DMS53 treated with DMSO at 0.1 percent for 48 hours (cell line): ENCODE data around the gene BEST2.

ENCODE experiments used
- DNase-seq: peaks from one replicate; lab custom pipeline; 2025; ENCODE audit not compliant: unreplicated experiment; lab: John Stamatoyannopoulos, UW

Gene BEST2

DNA sequence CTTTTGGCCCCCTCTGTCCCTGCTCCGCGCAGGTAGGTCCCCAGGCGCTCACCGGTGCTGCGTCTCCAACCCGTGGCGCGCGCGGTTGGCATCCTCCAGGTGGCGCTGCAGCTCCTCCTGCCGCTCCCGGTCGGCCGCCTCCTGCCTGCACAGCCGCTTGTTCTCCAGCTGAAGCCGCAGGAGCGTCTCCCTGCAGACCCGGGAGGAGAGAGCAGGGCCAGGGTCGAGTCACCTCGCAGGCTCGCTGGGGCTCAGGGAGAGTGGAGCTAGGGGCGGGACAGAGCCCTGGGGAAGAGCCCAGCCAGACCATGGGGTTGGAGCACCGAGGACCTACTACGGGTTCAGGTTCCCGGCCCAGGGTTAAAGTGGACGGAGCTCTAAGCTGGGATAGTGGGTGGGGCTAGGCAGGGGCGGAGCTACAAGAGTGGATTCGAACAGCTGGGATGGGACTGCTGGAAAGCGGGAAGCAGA is 14.5 kb downstream of the BEST2 start:
- DNase-seq, result peak; percentile 66

DNA sequence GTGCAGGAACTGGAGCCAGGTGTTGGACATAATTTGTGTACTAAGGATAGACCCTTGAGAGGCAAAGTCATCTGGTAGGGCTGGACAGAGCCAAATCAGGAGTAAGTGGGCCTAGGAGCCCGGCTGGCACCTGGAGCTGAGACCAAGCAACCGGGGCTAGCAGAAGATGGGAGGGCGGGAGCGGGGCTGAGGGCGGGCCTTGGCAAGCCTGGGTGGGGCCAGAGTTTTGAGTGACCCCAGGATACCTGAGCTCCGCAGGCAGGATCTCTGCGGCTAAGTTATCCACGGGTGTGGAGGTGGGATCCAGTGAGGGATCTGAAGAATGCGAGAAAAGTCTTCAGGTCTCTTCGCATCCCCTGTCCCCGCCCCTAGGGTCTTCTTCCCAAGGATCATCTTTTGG is 15.6 kb downstream of the BEST2 start:
- no peak for DNase-seq

DNA sequence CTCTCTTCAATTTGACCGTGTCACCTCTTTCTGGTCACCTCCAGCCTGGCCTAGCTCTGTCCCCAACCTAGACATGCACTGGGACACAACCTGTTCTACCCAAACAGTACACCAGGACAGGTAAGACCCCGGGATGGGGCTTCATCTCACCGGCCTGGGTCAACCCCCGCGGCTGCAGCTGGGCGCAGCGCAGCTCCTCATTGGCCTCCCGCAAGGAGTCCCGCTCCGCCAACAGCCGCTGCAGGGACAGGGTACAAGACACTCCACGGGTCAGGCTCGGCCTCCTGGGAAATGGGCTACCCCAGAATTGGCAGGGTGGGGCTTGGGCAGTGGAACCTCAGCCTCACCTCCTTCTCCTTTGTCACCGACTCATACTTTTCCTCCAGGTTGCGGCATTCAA is 16.1 kb downstream of the BEST2 start:
- DNase-seq, result no peak

DNA sequence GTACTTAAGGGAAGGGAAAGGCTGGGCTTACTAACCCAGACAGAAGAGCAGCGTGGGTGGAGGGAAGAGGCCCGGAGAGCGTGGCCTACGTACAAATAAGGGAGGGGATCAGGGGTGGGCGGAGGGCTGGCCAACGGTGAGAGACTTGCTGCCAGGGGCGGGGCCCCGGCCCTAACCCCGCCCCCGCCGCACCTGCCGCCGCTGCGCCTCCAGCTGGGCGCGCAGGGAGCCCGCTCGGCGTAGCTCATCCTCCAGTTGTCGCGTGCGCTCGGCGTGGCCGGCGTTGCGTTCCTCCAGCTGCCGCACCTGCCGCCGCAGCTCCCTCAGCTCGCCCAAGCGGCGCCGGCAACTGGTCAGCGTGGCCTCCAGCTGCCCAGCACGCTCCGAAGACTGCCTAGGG is 18.1 kb downstream of the BEST2 start:
- peak; percentile 67 for DNase-seq

DNA sequence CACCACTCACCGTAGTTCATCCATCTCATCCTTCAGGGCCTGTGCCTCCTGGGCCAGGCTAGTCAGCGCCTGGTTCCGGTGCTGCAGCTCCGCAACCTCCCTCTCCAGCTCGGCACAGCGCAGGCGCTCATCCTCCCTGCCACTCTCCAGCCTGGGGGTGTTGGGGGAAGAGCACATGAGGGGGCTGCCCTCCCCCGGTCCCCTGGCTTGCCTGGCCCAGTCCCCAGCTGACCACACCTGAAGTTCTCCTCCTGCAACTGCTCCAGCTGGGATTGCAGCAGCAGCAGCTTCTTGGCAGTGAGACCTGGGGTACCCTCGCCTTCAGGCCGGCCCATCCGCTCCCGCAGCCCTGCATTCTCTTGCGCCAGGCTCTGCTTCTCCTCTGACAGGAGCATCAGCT is 19.3 kb downstream of the BEST2 start:
- no peak for DNase-seq

DNA sequence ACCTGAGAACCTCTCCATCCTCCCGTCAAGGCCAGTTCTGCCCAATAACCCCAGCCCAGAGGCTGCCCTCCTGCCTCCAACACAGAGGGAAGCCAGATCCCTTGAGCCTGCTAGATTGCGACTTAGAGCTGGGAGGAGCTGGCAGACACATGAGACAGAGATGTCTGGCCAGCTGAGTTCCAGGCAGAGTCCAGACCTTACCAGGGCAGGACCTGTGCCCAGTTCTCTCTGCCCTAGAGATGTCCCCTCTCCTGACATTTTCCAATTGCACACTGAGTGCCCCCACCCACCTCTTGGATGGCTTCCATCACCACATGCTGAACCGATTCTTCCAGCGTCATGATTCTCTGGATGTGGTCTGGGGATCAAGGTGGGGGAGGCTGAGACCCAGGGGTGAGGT is 20.7 kb downstream of the BEST2 start:
- no peak for DNase-seq

DNA sequence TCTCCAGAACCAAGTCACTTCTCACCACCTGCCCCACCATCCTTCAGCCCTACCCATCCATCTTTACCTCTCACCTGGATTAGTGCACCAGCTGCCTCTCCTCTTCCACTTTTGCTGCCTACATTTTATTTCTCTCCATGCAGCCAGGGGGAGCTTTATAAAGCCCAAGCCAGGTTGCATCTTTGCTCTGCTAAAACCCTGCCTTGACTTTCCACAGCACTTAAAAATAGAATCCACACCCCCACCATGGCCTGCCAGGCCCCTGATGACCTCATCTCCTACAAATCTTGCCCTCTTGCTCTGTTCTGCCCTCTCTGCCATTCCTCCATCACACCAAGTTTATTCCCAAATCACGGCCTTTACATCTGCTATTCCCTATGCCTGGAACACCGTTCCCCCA is 22.0 kb downstream of the BEST2 start:
- no peak for DNase-seq

DNA sequence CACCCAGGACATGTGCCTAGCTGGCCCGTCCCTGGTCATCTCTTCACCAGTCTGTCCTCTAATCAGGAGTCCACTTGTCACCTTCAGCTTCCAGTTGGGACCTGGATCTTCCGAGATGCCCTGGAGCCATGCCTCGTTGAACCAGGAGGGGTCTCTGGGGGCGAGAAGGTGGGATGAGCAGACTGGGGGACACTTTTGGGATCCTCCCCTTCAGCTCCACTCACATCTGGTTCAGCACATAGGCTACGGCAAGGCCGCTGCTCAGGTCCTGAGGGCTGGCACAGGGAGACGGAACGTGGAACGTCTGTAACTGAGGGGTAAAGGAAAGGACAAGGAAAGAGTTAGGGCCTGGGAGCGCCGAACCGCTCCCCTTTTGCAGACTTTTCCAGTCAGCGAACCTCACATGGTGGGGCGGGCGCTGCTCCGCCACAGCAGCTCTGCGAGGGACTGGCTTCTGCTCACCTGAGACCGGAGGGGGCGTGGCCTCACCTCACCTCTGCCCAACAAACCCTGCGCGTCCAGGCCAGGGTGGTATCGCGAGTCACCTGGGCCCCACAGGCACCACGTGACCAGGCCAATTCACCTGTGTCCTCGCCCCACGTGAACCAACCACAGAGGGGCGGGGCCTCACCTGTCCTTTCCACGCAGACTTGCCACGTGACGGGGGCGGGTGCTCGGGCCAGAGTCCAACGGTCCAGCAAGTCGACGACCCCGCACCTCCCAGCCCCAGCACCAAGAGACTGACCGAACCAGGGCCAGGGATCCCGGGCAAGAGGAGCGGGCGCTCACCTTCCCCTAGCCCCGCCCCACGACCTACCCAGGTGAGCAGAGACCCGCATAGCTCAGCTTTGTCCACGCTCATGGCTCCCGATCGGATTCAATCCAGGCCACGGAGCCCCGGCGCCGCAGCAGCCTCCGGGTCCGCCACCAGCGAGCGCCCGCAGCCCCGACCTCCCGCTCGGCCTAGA is 23.3 kb downstream of the BEST2 start, which contains the start of gene HOOK2:
Gene HOOK2, minus strand, starts transcription at position 965 of the 968 bp plus-strand sequence. Its CDS starts 103 bp downstream, at position 862.
- peak; percentile 88 for DNase-seq

DNA sequence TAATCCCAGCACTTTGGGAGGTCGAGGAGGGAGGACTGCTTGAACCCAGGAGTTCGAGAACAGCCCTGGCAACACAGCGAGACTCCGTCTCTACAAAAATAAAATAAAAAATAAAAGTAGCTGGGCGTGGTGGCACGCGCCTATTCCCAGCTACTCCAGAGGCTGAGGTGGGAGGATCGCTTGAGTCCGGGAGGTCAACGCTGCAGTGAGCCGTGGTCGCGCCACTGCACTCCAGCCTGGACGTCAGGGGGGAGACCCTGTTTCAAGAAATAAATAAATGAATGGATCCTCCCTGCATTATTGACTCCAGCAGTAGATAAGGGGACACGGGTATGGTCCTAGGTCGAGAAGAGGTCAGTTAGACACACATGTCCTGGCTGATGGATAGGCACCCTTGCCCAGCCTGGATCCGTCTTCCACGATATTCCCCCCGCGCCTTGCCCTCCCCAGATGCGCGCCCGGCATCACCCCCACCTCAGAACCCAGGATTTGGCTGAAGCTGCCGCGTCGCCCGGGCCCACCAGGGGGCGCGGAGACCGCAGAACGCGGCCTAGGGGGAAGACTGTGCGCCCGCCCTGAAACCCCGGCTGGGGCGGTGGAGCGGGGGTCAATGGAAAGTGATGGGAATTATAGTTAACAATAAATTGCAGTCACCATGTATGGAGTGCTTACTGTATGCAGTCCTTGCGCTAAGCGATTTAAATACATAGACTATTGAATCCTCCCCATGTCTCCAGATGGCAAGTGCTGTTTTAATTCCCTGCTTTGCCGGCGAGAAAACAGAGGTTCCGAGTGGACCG is 25.8 kb downstream of the BEST2 start:
- DNase-seq, result peak; percentile 56

DNA sequence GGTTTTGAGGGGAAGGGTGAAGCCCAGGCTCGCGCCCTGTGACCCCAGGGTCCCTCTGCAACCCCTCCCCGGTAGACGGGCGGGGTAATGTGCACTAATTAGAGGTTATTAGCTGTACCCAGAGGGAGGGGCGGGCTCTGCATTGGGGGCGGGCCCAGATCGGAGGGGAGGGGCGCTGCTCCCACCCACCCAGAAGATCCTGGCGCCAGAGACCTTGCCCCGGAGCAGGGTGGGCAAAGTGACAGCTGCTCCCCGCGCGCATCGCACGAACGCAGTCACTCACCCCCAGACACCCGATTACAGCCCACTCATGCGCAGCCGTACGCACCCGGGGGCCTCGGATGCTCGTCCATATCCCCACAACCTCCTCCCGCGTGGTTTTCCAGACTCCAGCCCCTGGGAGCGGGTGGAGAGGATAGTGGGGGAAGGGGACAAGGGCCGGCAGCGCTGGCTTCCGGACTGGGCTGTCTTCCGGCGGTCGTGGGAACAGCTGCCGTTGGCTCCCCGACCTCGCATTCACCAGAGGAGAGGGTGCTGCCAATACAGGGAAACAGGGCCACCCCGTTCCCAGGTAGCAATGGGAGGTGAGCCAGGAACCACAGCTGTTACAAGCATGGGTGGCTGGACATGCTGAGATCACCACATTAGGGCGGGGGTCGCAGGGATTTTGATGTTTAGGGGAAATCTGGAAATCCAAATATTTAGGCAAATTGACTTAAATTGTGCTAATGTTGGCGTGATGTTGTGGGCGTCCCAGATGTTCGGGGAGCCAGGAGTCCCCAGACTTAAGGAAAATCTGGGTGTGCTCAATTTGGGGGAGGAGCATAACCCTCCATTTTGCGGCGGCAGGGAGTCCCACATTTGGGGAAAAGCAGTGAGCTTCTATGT is 26.7 kb downstream of the BEST2 start:
- peak; percentile 40 for DNase-seq

DNA sequence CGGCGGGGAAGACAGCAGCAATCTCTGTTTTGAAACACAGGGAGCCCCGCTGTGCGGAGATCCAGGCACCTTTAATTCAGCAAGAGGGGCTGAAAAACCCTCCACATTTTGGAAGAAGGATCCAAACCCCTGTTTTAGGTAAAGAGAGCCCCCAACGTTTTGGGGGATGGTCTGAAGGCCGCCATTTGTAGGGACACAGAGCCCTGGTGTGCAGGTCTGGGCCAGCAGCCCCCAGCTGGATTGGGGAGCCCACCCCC is 27.2 kb downstream of the BEST2 start:
- DNase-seq, result no peak

DNA sequence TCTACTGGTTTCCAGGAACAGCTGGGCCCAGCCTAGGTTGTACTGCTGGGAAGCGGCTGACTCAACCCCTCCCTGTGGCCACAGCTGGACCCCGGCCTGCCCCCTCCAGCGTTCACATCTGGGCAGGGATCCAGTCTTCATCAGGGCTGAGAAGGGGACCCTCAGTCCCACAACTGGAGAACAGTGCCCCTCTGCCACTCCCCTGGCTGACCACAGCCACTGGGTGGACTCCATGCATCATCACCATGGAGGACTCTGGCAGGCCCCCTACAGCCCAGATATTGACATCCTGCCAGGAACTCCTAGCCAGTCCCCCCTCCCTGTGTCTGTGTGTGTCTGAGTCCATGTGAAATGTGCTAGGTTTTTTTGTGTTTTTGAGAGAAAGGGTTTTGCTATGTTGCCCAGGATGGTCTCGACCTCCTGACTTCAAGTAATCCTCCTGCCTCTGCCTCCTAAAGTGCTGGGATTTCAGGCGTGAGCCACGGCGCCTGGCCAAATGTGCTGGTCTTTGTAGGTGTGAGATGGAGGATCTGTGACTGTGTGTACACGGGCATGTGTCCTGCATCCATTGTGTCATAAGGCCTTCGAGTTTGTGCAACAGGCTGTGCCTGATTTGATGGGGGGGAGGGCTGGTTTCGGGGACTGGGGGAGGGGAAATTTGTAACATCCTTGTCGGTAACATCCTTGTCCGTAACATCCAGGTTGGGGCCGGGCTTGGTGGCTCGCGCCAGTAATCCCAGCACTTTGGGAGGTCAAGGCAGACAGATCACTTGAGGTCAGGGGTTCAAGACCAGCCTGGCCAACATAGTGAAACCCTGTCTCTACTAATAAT is 27.8 kb downstream of the BEST2 start:
- DNase-seq, result no peak

DNA sequence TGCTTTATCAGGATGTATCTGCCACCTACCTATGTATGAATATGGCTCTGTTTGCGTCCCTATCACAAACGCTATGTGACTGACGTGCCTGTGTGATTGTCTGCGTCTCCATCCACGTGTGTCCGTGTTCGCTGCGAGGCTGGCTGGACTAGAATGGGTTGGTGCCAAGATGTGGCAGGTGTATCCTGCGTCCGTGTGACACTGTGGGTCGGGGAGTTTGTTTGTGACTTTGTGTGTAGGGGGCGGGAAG is 30.5 kb downstream of the BEST2 start:
- DNase-seq, result peak; percentile 12

DNA sequence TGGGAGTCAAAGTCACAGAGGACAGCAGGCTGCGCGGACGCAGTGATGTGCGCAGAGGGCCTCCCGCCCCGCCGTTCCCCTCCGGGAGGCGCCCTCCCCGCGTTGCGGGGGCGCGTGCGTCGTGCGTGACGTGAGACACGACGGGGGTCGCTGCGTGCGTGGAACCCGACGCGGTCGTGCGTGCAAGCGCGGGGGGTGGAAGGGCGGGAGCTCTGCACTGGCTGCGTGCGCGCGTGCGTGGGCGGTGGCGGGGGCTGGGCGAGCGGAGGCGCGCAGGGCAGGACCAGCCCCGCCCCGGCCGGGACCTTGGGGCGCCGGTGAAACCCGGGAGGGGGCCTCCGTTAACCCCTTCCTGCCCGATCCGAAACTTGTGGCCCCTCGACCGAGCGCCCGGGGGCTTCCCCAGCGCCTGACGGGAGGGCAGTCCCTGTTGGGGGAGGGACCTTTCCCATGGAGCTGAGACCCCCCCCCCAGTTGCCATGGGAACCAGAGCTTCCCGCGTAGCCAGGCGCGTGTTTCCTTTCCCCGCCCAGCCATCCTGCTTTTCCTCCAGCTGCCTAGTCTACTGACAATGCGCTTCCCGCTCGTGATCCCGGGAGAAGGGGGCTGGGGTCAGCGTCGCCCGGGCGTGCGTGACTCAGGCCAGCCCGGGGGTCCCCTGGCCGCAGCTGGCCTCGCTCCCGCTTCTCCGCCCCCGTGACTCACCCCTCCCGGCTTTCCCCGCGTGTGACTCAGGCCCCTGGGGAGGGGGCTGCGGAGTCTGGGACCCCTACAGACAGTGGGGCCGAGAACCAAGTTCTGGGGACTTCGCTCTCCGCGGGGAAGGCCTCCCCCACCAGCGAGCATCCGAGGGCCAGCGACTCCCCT is 31.1 kb downstream of the BEST2 start:
- no peak for DNase-seq

DNA sequence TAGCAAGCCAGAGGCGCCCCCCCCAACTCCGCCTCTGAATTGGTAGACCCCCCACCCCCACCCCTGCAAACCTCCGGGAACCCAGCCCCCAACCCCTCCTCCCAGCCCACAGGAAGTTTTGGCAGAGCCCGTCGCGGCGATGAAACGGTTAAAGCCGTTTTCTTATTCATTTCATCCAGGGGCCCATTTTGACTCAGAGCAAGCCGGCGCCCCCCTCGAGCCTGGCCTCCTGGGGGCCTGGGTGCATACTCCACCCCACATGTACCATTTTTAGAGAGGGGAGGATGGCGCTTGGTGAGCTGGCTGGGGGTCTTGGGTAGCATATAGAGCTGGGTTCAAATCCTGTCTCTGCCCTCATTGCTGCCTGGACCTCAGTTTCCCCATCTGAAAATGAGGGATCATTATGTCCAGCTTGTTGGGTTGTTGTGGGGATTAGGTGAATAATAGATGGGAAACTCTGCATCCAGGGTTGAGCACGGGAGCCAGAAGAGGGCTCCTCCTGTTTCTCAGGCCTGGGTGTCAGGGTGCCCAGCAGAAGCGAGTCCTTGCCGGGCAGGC is 31.8 kb downstream of the BEST2 start:
- DNase-seq, result no peak

DNA sequence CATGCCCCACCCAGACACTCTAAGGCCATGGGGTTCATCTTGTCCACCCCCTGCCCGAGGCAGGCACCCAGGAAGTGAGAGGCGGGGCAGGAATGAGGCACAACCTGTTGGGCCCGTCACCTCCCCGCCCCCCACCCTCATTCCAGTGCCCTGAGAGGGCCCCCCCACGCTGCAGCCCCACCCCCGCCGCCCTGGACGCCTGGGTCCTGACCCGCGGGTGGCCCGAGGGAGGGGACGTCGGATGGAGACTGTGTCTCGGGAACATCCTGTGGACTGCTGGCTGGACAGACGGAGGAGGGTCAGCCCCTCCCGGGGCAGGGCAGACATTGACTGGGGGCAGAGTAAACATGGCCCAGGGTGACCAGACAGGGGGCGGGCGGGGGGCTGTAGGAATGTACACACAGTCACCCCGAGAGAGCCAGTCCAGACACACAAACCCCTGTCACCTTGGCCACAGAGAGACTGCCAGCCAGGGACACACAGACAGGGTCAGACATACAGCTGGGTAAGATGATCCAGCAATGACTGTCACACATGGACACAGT is 32.3 kb downstream of the BEST2 start:
- no peak for DNase-seq

DNA sequence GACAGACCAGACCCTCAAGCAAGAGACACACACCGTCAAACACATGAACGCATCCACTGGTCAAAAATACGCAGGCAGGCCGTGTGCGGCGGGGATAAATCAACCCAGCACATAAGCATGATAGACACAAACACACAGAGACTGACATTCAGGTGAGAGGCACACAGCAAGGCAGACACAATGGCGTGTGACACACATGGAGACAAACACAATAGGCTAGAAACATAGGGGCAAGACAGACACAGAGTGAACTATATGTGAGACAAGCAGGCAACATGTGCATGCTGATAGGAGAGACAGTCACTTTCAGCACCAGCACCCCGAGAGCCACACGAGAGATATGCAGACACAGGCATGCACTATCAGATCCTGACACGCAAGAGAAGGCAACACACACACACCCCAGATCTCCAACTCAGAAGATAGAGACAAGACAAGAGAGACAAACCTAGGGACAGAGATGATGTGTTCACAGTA is 32.8 kb downstream of the BEST2 start:
- no peak for DNase-seq

DNA sequence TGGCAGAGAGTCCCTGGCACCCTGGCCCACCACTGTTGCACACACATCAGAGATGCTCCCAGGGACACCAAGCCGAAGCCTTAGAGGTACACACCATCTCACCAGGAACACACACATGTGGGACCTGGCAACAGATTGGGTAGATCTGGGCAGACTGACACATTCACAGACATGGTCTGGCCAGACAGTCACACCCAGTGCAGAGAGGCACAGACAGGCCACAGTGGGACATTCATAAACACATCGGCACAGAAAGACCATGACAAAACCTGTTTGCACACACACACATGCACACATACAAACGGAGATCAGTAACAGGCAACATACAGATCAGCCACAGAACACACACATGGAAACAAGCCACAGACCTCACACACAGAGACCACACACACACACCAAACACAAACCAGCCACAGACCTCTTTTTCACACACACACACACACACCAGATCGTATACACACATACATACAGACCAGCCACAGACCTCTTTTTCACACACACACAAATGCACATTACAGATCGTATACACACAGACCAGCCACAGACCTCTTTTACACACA is 33.4 kb downstream of the BEST2 start:
- DNase-seq, result no peak
